Hepatocyte (in vitro differentiated cells): ENCODE results near the gene PRMT3. TPM values are rescaled to one million over a fixed set of nuclear protein-coding genes. Genes with fewer than 3 reads are reported as not detected.

Source experiments
- DNase-seq: peaks from one replicate; pipeline ENCODE4 v3.0.0-alpha.2; 2016; ENCODE audit warnings: low spot score
- H2AFZ ChIP-seq: fragments of 200-600 bp; sonication (generic); 2 replicates; pipeline ENCODE4 v1.6.0; 2016; ENCODE audit warnings: antibody characterized with exemption, mild to moderate bottlenecking
- H3K27ac ChIP-seq: fragments of 200-600 bp; sonication (generic); 2 replicates; pipeline ENCODE4 v1.5.1; 2016; ENCODE audit warnings: mild to moderate bottlenecking
- H3K27me3 ChIP-seq: fragments of 200-600 bp; sonication (generic); 2 replicates; pipeline ENCODE4 v1.6.1; 2016
- H3K36me3 ChIP-seq: fragments of 200-600 bp; sonication (generic); replicated peaks from 2 replicates; pipeline ENCODE4 v1.5.1; 2016; ENCODE audit warnings: low read depth; ENCODE audit not compliant: insufficient read depth
- H3K4me1 ChIP-seq: fragments of 200-600 bp; sonication (generic); 2 replicates; pipeline ENCODE4 v1.5.1; 2016; ENCODE audit warnings: mild to moderate bottlenecking, moderate library complexity; ENCODE audit not compliant: insufficient read depth
- H3K4me2 ChIP-seq: fragments of 200-600 bp; sonication (generic); 2 replicates; pipeline ENCODE4 v1.6.0; 2016
- H3K4me3 ChIP-seq: fragments of 200-600 bp; sonication (generic); 2 replicates; pipeline ENCODE4 v1.5.1; 2016; ENCODE audit warnings: mild to moderate bottlenecking
- H3K79me2 ChIP-seq: fragments of 200-600 bp; sonication (generic); 2 replicates; pipeline ENCODE4 v1.6.0; 2017; ENCODE audit warnings: mild to moderate bottlenecking
- H3K9me2 ChIP-seq: fragments of 200-600 bp; sonication (generic); replicated peaks from 2 replicates; pipeline ENCODE4 v1.6.0; 2017; ENCODE audit warnings: mild to moderate bottlenecking; ENCODE audit not compliant: insufficient read depth
- H3K9me3 ChIP-seq: fragments of 200-600 bp; sonication (generic); 2 replicates; pipeline ENCODE4 v1.5.1; 2016; ENCODE audit warnings: low read depth, mild to moderate bottlenecking
- H4K20me1 ChIP-seq: fragments of 200-600 bp; sonication (generic); 2 replicates; pipeline ENCODE4 v1.6.0; 2016; ENCODE audit warnings: mild to moderate bottlenecking; ENCODE audit not compliant: insufficient read depth, poor library complexity, severe bottlenecking
- EZH2 ChIP-seq: fragments of 200-600 bp; sonication (generic); IDR thresholded peaks from 2 replicates; pipeline ENCODE4 v1.6.1; 2016; ENCODE audit warnings: antibody characterized with exemption, mild to moderate bottlenecking, borderline replicate concordance
- EZH2phosphoT487 ChIP-seq: fragments of 200-600 bp; sonication (generic); IDR thresholded peaks from one replicate; pipeline ENCODE4 v1.6.1; 2018; ENCODE audit warnings: antibody characterized with exemption, mild to moderate bottlenecking, low read depth, moderate library complexity; ENCODE audit not compliant: unreplicated experiment, severe bottlenecking
- WGBS: methylation state at CpG from one replicate; pipeline ENCODE4 v1.1.6; 2016; ENCODE audit warnings: low lambda C conversion rate; ENCODE audit errors: missing lambda C conversion rate; 5-methylcytosine and 5-hydroxymethylcytosine counted together
- polyA plus RNA-seq: library from polyadenylated mRNA; unstranded; fragments of >200 nt; fragmentation: Nextera tagmentation; extraction: Ambion mirVana; gene quantifications from 2 replicates; pipeline ENCODE4 v1.2.1, GENCODE V29; 2016
- total RNA-seq: library from RNA; depleted of rRNA; stranded (reverse); fragments of >200 nt; gene quantifications from 2 replicates; pipeline ENCODE4 v1.2.3, GENCODE V29; 2014
- TF ChIP-seq, protein P1 (sequence below): fragments of 200-600 bp; sonication (generic); IDR thresholded peaks from 2 replicates; pipeline ENCODE4 v1.5.1; 2016; ENCODE audit warnings: antibody characterized with exemption, mild to moderate bottlenecking; ENCODE audit not compliant: poor library complexity

Gene PRMT3
- total and polyA plus RNA-seq, 2 experiments from 2014 or later, result 9.5 to 18.8 TPM

DNA sequence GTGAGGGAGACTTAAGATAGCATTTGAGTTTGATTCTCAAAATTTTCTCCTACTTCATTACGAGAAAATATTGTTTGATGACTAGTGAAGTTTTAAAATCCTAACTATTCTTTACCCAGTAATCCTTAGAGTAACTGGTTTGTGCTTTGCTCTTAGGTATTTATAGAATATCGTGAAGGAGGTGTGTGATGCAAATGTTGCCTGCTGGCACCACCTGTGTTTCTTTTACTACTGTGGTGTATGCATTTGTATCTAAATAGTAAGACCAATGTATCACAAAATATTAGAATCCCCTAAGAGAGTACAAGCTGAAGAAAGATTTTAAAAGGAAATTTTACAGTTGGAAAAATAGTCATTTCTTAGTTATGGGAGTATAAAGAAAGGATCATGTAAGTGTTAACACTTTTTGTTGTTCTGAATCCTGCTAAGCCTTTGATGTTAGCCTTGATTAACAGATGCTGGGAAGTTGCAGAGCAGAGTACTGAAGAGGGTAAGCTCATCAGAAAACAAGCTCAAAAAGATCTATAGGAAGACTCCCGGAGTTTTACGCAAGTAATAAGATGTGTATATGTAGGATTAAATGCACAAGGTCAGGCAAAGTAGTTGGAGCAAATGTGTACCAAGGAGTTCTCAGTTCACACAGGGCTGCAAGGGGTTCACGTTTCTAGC is 109.7 kb downstream of the PRMT3 start:
- Histone ChIP-seq H3K4me2 (no peak overlapping the region), H3K27me3 (no peaks in the 10 kb centered on the region), H3K9me3 (no peaks in the 10 kb centered on the region), H3K4me1 (no peaks in the 10 kb centered on the region), H4K20me1 (no peaks in the 10 kb centered on the region), H3K79me2 (no peaks in the 10 kb centered on the region), H3K9me2 (no peaks in the 10 kb centered on the region), H2AFZ (no peak overlapping the region), H3K4me3 (no peak overlapping the region), H3K36me3 (no peaks in the 10 kb centered on the region), H3K27ac (no peak overlapping the region)
- no peak for TF ChIP-seq EZH2phosphoT487
- TF ChIP-seq, protein P1, sequence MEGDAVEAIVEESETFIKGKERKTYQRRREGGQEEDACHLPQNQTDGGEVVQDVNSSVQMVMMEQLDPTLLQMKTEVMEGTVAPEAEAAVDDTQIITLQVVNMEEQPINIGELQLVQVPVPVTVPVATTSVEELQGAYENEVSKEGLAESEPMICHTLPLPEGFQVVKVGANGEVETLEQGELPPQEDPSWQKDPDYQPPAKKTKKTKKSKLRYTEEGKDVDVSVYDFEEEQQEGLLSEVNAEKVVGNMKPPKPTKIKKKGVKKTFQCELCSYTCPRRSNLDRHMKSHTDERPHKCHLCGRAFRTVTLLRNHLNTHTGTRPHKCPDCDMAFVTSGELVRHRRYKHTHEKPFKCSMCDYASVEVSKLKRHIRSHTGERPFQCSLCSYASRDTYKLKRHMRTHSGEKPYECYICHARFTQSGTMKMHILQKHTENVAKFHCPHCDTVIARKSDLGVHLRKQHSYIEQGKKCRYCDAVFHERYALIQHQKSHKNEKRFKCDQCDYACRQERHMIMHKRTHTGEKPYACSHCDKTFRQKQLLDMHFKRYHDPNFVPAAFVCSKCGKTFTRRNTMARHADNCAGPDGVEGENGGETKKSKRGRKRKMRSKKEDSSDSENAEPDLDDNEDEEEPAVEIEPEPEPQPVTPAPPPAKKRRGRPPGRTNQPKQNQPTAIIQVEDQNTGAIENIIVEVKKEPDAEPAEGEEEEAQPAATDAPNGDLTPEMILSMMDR, result no peak
- no peak for TF ChIP-seq EZH2
- no peak for DNase-seq
- 73% methylated on average over 5 of the region's 5 CpGs for whole genome bisulfite sequencing

DNA sequence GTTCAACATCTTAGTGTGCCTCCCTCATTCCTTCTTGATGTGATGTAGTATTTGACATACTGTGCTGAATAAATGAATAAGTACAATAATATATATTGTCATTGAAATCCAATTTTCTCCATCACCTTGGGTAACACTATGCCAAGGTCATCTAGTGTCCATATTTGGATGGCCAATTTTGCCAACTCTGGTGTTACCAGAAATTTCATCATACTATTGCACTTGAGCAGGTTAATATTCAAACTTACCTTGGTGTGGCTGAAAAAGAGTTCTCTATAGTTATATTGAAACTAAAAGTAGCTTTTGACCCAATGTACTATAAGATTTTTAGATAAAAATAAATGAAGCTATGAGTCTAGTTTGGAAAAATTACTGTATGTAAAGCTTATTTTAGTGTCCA is 113.7 kb downstream of the PRMT3 start:
- H3K4me1 ChIP-seq, result no peaks in the 10 kb centered on the region
- no peaks in the 10 kb centered on the region for H3K9me3 ChIP-seq
- no peaks in the 10 kb centered on the region for H4K20me1 ChIP-seq
- no peaks in the 10 kb centered on the region for H3K9me2 ChIP-seq
- no peak overlapping the region for H2AFZ ChIP-seq
- no peaks in the 10 kb centered on the region for H3K79me2 ChIP-seq
- no peak overlapping the region for H3K4me2 ChIP-seq
- H3K27me3 ChIP-seq, result no peaks in the 10 kb centered on the region
- no peak overlapping the region for H3K27ac ChIP-seq
- no peak overlapping the region for H3K4me3 ChIP-seq
- TF ChIP-seq EZH2phosphoT487 (no peak), EZH2 (no peak)
- TF ChIP-seq, protein P1, result no peak
- DNase-seq, result no peak
- H3K36me3 ChIP-seq, result no peaks in the 10 kb centered on the region

DNA sequence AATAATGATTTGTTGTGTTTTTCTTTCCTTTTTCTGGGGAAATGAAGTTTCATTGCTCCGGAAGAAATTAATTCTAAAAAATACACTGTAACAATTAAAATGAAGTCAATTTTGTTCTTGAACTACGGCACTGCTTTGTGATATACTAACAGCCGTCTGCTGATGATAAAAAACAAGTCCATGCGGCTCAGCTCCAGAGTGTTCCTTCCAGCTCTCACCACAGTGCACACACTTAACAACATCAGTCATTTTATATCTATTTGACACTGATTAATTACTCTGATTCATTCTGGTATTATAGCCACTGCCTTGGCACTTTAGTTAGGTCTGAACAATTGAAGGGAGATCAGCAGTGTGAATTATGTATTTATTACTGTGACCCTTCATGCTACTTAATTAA is 114.5 kb downstream of the PRMT3 start:
- H3K79me2 ChIP-seq, result no peaks in the 10 kb centered on the region
- no peaks in the 10 kb centered on the region for H3K9me2 ChIP-seq
- no peak for TF ChIP-seq EZH2
- no peak for TF ChIP-seq EZH2phosphoT487
- TF ChIP-seq, protein P1, result no peak

DNA sequence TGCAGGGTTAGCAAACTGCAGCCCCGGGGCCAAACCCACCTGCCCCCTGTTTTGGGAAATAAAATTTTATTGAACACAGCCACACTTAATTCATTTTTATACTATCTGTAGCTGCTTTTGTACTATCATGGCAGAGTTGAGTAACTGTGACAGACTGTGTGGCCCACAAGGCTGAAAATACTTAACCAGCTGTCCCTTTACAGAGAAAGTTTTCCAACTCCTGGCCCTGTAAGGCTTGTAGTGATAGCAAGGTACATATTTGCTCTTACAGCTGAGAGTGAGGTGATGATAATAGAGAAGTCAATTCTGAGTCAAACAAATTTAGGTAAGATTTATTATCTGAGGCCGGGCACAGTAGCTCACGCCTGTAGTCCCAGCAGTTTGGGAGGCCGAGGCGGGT is 124.5 kb downstream of the PRMT3 start:
- Histone ChIP-seq H3K4me3 (no peak overlapping the region), H2AFZ (no peak overlapping the region), H3K27ac (no peak overlapping the region), H3K9me3 (no peaks in the 10 kb centered on the region), H3K79me2 (no peaks in the 10 kb centered on the region), H4K20me1 (no peaks in the 10 kb centered on the region), H3K4me2 (no peak overlapping the region), H3K4me1 (no peaks in the 10 kb centered on the region), H3K36me3 (no peaks in the 10 kb centered on the region), H3K27me3 (no peaks in the 10 kb centered on the region), H3K9me2 (no peaks in the 10 kb centered on the region)
- 61% methylated on average over 5 of the region's 5 CpGs for WGBS
- no peak for DNase-seq
- TF ChIP-seq, protein P1, result no peak
- no peak for TF ChIP-seq EZH2
- no peak for TF ChIP-seq EZH2phosphoT487

More for the DNA sequence above, 114.5 kb downstream of the PRMT3 start:
- no peak overlapping the region for H3K27ac ChIP-seq
- H3K4me2 ChIP-seq, result no peak overlapping the region
- H3K9me3 ChIP-seq, result no peaks in the 10 kb centered on the region
- H3K36me3 ChIP-seq, result no peaks in the 10 kb centered on the region
- no peaks in the 10 kb centered on the region for H4K20me1 ChIP-seq
- H3K27me3 ChIP-seq, result no peaks in the 10 kb centered on the region
- no peak overlapping the region for H3K4me3 ChIP-seq
- no peak overlapping the region for H2AFZ ChIP-seq
- 95% methylated on average over 4 of the region's 4 CpGs for WGBS
- DNase-seq, result no peak
- no peaks in the 10 kb centered on the region for H3K4me1 ChIP-seq
